ENCODE results near the gene CLSTN1. TPM values are rescaled to one million over a fixed set of nuclear protein-coding genes. Genes with fewer than 3 reads are reported as not detected.

Gene CLSTN1
- total RNA-seq, 5 donors from 2014 or later (not counting 1 experiment from before 2014, with no cell fraction given), result 84.6 to 105 (median 91.2) TPM

DNA sequence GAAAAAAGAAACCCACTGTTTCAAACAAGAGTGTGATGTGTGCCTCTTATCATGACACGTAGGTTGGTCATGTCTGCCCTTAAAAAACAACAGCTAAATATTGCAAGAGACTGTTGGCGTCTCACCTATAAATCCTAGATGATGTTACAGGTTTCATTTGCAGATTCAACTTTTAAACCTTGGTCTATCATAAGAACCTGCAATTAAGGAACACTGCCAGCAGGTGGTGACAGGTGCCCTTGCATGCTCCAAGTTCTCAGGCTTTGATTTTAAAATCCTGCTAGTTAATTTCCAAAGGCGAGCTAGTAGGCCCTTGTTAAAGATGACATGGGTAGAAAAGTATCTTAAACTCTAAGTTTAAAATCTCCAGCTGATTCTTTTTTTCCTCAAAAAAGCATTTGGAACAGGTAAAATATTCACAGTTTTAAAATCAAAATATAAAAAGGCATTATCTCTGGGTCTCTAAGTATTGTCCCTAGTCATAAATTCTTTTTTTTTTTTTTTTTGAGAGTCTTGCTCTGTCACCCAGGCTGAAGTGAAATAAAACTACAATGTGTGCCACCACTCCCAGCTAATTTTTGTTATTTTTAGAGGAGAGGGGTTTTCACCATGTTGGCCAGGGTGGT, 39.1 kb downstream of the CLSTN1 start:
- peak; percentile 28 to 86 (median 60) for DNase-seq

GRCh38 chr1:9782897-9783296, 40.9 kb downstream of the CLSTN1 start:
- Mint-ChIP-seq H3K4me1 (peaks cover 27 to 38% (median 32%) of the 10 kb centered on the region in 3 donors), H3K9me3 (no peaks in the 10 kb centered on the region), H3K27ac (no peak overlapping the region), H3K27me3 (no peaks in the 10 kb centered on the region), H3K36me3 (no peaks in the 10 kb centered on the region), H3K4me3 (no peak overlapping the region)
- no peaks in the 10 kb centered on the region for H3K27me3 ChIP-seq (replicated peaks in 1 of 2; ENCODE audit: control insufficient read depth in 2 of 2, extremely low read depth in 1 of 2, insufficient read depth in 2 of 2, low read length in 1 of 2)
- H3K4me1 ChIP-seq (ENCODE audit: control insufficient read depth in 1 of 2, extremely low read depth in 1 of 2, insufficient read depth in 2 of 2, low read length in 2 of 2), result peaks cover 9 to 22% of the 10 kb centered on the region in 2 experiments
- WGBS (ENCODE audit: insufficient coverage), result 100% methylated on average over 3 of the region's 10 CpGs
- no peak for DNase-seq
- POLR2A ChIA-PET, result interaction anchor here (0.6 kb wide), 2 partner anchors 76 to 196 kb away, joined by 3 read pairs; no protein-coding TSS in a partner anchor
- H3K36me3 ChIP-seq (ENCODE audit: control insufficient read depth in 2 of 2, extremely low read depth in 1 of 2, insufficient read depth in 1 of 2, low read length in 1 of 2), result no peaks in the 10 kb centered on the region
- no peaks in the 10 kb centered on the region for H3K9me3 ChIP-seq
- CTCF ChIA-PET, result interaction anchor here in 1 of 2 donors (1.4 kb wide), 1 partner anchor 85 kb away, joined by 3 read pairs; no protein-coding TSS in a partner anchor
- no peak overlapping the region for H3K27ac ChIP-seq (ENCODE audit: low read length)
- no peak overlapping the region for H3K4me3 ChIP-seq (ENCODE audit: control insufficient read depth in 1 of 2, extremely low read depth in 1 of 2, low read length in 1 of 2)
- ATAC-seq (replicated peaks in 1 of 4), result no peak

More for the DNA sequence above, 39.1 kb downstream of the CLSTN1 start:
- H3K4me1 Mint-ChIP-seq, result peaks cover 35 to 45% (median 40%) of the 10 kb centered on the region in 3 donors
- Histone ChIP-seq H3K9me3 (no peaks in the 10 kb centered on the region), H3K4me1 (ENCODE audit: control insufficient read depth in 1 of 2, extremely low read depth in 1 of 2, insufficient read depth in 2 of 2, low read length in 2 of 2) (peaks cover 9 to 29% of the 10 kb centered on the region in 2 experiments), H3K27me3 (replicated peaks in 1 of 2; ENCODE audit: control insufficient read depth in 2 of 2, extremely low read depth in 1 of 2, insufficient read depth in 2 of 2, low read length in 1 of 2) (no peaks in the 10 kb centered on the region), H3K36me3 (ENCODE audit: control insufficient read depth in 2 of 2, extremely low read depth in 1 of 2, insufficient read depth in 1 of 2, low read length in 1 of 2) (no peaks in the 10 kb centered on the region), H3K27ac (ENCODE audit: low read length) (no peak overlapping the region), H3K4me3 (ENCODE audit: control insufficient read depth in 1 of 2, extremely low read depth in 1 of 2, low read length in 1 of 2) (no peak overlapping the region)
- POLR2A ChIA-PET, result interaction anchor here in 1 of 2 donors (0.7 to 0.8 kb wide), 2 partner anchors 15 to 17 kb away, joined by 3 read pairs; no protein-coding TSS in a partner anchor
- CTCF ChIA-PET, result interaction anchor here (0.5 to 3.2 kb wide), 29 partner anchors 9 to 381 kb away, joined by 3 to 29 read pairs (median 5); no protein-coding TSS in a partner anchor
- H3K36me3 Mint-ChIP-seq, result no peaks in the 10 kb centered on the region
- H3K27me3 Mint-ChIP-seq, result no peaks in the 10 kb centered on the region
- ATAC-seq (replicated peaks in 1 of 4), result peak in 3 of 4 experiments; percentile 21 to 56 (median 38)
- no peak overlapping the region for H3K4me3 Mint-ChIP-seq
- no CpG with 5 or more reads among the region's 3 CpGs for WGBS (ENCODE audit: insufficient coverage)
- peak overlapping the region in 1 of 2 donors; percentile 23 for H3K27ac Mint-ChIP-seq
- H3K9me3 Mint-ChIP-seq, result no peaks in the 10 kb centered on the region

DNA sequence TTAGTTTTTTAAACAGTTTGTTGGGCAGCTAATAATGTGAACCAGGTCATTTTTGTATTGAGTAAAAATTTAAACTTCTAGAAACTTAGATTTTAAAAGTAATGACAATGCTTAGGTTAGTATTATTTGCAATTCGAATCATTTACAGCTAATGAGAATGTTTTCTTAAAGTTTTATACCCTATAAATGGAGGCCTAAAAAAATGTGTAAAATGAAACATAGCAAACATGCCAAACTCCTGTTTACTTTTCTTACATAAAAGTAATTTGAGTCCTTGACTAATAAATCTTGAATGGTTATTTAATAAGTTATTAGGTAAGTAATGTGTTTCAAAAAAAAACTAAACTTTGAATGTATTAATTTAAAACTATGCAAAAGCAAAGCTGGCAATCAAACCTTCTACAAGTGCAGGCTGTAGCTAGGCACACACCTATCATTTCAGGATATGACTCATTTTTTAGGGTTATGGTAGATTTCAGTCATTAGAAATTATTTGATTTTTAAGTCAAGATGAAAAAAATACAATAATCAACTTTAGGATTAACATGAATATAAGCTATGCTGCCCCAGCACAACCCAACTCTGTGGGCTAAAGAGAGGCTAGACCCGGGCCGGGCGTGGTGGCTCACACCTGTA, 41.5 kb downstream of the CLSTN1 start:
- H3K4me1 Mint-ChIP-seq, result peaks cover 24 to 35% (median 29%) of the 10 kb centered on the region in 3 donors
- ATAC-seq (replicated peaks in 1 of 4) (no peak), DNase-seq (no peak)
- Histone ChIP-seq H3K27me3 (replicated peaks in 1 of 2; ENCODE audit: control insufficient read depth in 2 of 2, extremely low read depth in 1 of 2, insufficient read depth in 2 of 2, low read length in 1 of 2) (no peaks in the 10 kb centered on the region), H3K4me3 (ENCODE audit: control insufficient read depth in 1 of 2, extremely low read depth in 1 of 2, low read length in 1 of 2) (no peak overlapping the region), H3K27ac (ENCODE audit: low read length) (no peak overlapping the region), H3K36me3 (ENCODE audit: control insufficient read depth in 2 of 2, extremely low read depth in 1 of 2, insufficient read depth in 1 of 2, low read length in 1 of 2) (no peaks in the 10 kb centered on the region), H3K9me3 (no peaks in the 10 kb centered on the region), H3K4me1 (ENCODE audit: control insufficient read depth in 1 of 2, extremely low read depth in 1 of 2, insufficient read depth in 2 of 2, low read length in 2 of 2) (peaks cover 7 to 16% of the 10 kb centered on the region in 2 experiments)
- 93% methylated on average over 3 of the region's 4 CpGs for WGBS (ENCODE audit: insufficient coverage)
- H3K27ac Mint-ChIP-seq, result no peak overlapping the region
- POLR2A ChIA-PET, result interaction anchor here (0.6 to 0.9 kb wide), 4 partner anchors 44 to 195 kb away, joined by 3 to 4 read pairs (median 3); no protein-coding TSS in a partner anchor
- CTCF ChIA-PET, result interaction anchor here (0.5 to 1.8 kb wide), 3 partner anchors 86 to 227 kb away, joined by 3 to 11 read pairs (median 3); no protein-coding TSS in a partner anchor
- no peak overlapping the region for H3K4me3 Mint-ChIP-seq
- H3K36me3 Mint-ChIP-seq, result no peaks in the 10 kb centered on the region
- H3K27me3 Mint-ChIP-seq, result no peaks in the 10 kb centered on the region
- no peaks in the 10 kb centered on the region for H3K9me3 Mint-ChIP-seq

GRCh38 chr1:9780554-9781110, 43.1 kb downstream of the CLSTN1 start:
- no peaks in the 10 kb centered on the region for H3K27me3 Mint-ChIP-seq
- Histone ChIP-seq H3K27me3 (replicated peaks in 1 of 2; ENCODE audit: control insufficient read depth in 2 of 2, extremely low read depth in 1 of 2, insufficient read depth in 2 of 2, low read length in 1 of 2) (no peaks in the 10 kb centered on the region), H3K4me3 (ENCODE audit: control insufficient read depth in 1 of 2, extremely low read depth in 1 of 2, low read length in 1 of 2) (no peak overlapping the region), H3K27ac (ENCODE audit: low read length) (no peak overlapping the region), H3K36me3 (ENCODE audit: control insufficient read depth in 2 of 2, extremely low read depth in 1 of 2, insufficient read depth in 1 of 2, low read length in 1 of 2) (no peaks in the 10 kb centered on the region), H3K4me1 (ENCODE audit: control insufficient read depth in 1 of 2, extremely low read depth in 1 of 2, insufficient read depth in 2 of 2, low read length in 2 of 2) (peaks cover 0 to 3% of the 10 kb centered on the region in 2 experiments), H3K9me3 (no peaks in the 10 kb centered on the region)
- WGBS (ENCODE audit: insufficient coverage), result 79% methylated on average over 7 of the region's 10 CpGs
- H3K4me1 Mint-ChIP-seq, result peaks cover 28 to 33% (median 29%) of the 10 kb centered on the region in 3 donors
- CTCF ChIA-PET, result interaction anchor here in 1 of 2 donors (1.8 kb wide), 1 partner anchor 88 kb away, joined by 11 read pairs; no protein-coding TSS in a partner anchor
- no peak overlapping the region for H3K4me3 Mint-ChIP-seq
- H3K27ac Mint-ChIP-seq, result no peak overlapping the region
- H3K9me3 Mint-ChIP-seq, result no peaks in the 10 kb centered on the region
- H3K36me3 Mint-ChIP-seq, result no peaks in the 10 kb centered on the region
- POLR2A ChIA-PET, result no interaction called here
- ATAC-seq (replicated peaks in 1 of 4), result no peak
- no peak for DNase-seq

DNA sequence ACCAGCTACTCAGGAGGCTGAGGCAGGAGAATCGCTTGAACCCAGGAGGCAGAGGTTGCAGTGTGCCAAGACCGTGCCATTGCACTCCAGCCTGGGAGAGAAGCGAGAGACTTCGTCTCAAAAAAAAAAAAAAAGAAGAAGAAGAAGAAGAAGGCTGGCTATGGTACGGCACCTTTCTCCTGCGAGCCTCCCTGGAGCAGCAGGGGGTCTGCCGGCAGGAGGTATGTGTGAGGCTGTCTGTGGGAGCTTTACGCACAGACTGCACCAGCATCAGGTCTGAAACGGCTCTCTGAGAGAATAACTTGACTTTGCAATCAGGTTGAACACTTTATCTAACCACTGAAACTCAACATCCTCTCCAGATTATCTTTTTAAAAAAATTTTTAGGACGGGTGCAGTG, 44.9 kb downstream of the CLSTN1 start:
- ChIA-PET CTCF (interaction anchor here (0.6 to 0.9 kb wide), 2 partner anchors 13 to 123 kb away, joined by 3 to 5 read pairs; no protein-coding TSS in a partner anchor), POLR2A (interaction anchor here (0.6 to 0.7 kb wide), 3 partner anchors 14 to 224 kb away, joined by 3 to 9 read pairs (median 3); no protein-coding TSS in a partner anchor)
- H3K4me1 ChIP-seq (ENCODE audit: control insufficient read depth in 1 of 2, extremely low read depth in 1 of 2, insufficient read depth in 2 of 2, low read length in 2 of 2), result peaks cover 0 to 2% of the 10 kb centered on the region in 2 experiments

DNA sequence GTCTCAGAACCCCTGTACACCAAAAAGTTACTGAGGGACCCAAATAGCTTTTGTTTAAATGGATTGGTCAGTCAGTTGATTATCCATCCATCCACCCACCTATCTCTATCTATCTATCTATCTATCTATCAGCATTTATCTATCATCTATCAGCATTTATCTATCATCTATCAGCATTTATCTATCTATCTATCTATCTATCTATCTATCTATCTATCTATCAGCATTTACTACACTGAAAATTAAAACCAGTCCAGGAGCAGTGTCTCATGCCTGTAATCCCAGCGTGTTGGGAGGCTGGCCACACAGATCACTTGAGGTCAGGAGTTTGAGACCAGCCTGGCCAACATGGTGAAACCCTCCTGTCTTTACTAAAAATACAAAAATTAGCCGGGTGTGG, 47.1 kb downstream of the CLSTN1 start:
- Histone ChIP-seq H3K36me3 (ENCODE audit: control insufficient read depth in 2 of 2, extremely low read depth in 1 of 2, insufficient read depth in 1 of 2, low read length in 1 of 2) (peaks cover 0 to 13% of the 10 kb centered on the region in 2 donors), H3K27me3 (replicated peaks in 1 of 2; ENCODE audit: control insufficient read depth in 2 of 2, extremely low read depth in 1 of 2, insufficient read depth in 2 of 2, low read length in 1 of 2) (no peaks in the 10 kb centered on the region), H3K9me3 (no peaks in the 10 kb centered on the region), H3K4me1 (ENCODE audit: control insufficient read depth in 1 of 2, extremely low read depth in 1 of 2, insufficient read depth in 2 of 2, low read length in 2 of 2) (peaks cover 0 to 2% of the 10 kb centered on the region in 2 experiments), H3K4me3 (ENCODE audit: control insufficient read depth in 1 of 2, extremely low read depth in 1 of 2, low read length in 1 of 2) (no peak overlapping the region), H3K27ac (ENCODE audit: low read length) (no peak overlapping the region)
- ChIA-PET POLR2A (no interaction called here), CTCF (no interaction called here)
- WGBS (ENCODE audit: insufficient coverage), result 86% methylated on average over 1 of the region's 2 CpGs
- Mint-ChIP-seq H3K27ac (no peak overlapping the region), H3K9me3 (no peaks in the 10 kb centered on the region), H3K4me3 (no peak overlapping the region), H3K4me1 (peaks cover 24 to 28% (median 28%) of the 10 kb centered on the region in 3 donors), H3K27me3 (no peaks in the 10 kb centered on the region), H3K36me3 (peaks cover 10% of the 10 kb centered on the region)
- ATAC-seq (replicated peaks in 1 of 4) (no peak), DNase-seq (no peak)

More for the DNA sequence above, 44.9 kb downstream of the CLSTN1 start:
- Mint-ChIP-seq H3K4me1 (peaks cover 26 to 33% (median 28%) of the 10 kb centered on the region in 3 donors), H3K27ac (no peak overlapping the region), H3K4me3 (no peak overlapping the region), H3K9me3 (no peaks in the 10 kb centered on the region), H3K36me3 (no peaks in the 10 kb centered on the region), H3K27me3 (no peaks in the 10 kb centered on the region)
- Histone ChIP-seq H3K9me3 (no peaks in the 10 kb centered on the region), H3K36me3 (ENCODE audit: control insufficient read depth in 2 of 2, extremely low read depth in 1 of 2, insufficient read depth in 1 of 2, low read length in 1 of 2) (no peaks in the 10 kb centered on the region), H3K27me3 (replicated peaks in 1 of 2; ENCODE audit: control insufficient read depth in 2 of 2, extremely low read depth in 1 of 2, insufficient read depth in 2 of 2, low read length in 1 of 2) (no peaks in the 10 kb centered on the region), H3K27ac (ENCODE audit: low read length) (no peak overlapping the region), H3K4me3 (ENCODE audit: control insufficient read depth in 1 of 2, extremely low read depth in 1 of 2, low read length in 1 of 2) (no peak overlapping the region)
- 93% methylated on average over 2 of the region's 10 CpGs for WGBS (ENCODE audit: insufficient coverage)
- DNase-seq (no peak), ATAC-seq (replicated peaks in 1 of 4) (no peak)

All from T-cell (primary cell).